K562 (cell line): Measurements from ENCODE around the gene MUC22. TPM values are rescaled to one million over a fixed set of nuclear protein-coding genes. Genes with fewer than 3 reads are reported as not detected.
A peak's percentile ranks its signal among the peaks of the same experiment; 100 is the strongest.
"Not testable (repeated sequence)": the region's sequence is repeated elsewhere in the genome, so short reads cannot be mapped to it uniquely, and the experiment has no call there.

Source experiments
- ATAC-seq: fragments of 200-7000 bp; cut with Tn5 transposase; 3 replicates; pipeline ENCODE4 v1.9.1; 2020; ENCODE audit warnings: moderate library complexity
- BruUV-seq: library from RNA; stranded (reverse); fragments of 400-500 nt; replicated peaks from 2 replicates; lab custom pipeline; 2021; lab: Mats Ljungman, UMichigan
- CTCF ChIA-PET: fragments of 300-600 bp; formaldehyde crosslinking; extraction: SDS; loops from one replicate; lab custom pipeline; 2021; ENCODE audit warnings: low intra/inter-chr PET ratio; lab: Yijun Ruan, JAX
- POLR2A ChIA-PET: fragments of 300-600, 350-650 bp; sonication (Branson Sonifier 250); formaldehyde crosslinking; extraction: SDS; loops from one replicate; lab custom pipeline; 2021; ENCODE audit warnings: antibody characterized with exemption, inconsistent platforms; lab: Yijun Ruan, JAX
- DNase-seq, 4 experiments: peaks; one replicate each; pipeline versions ENCODE4 v3.0.0 to v3.0.0-alpha.2; 2011 to 2018; ENCODE audit warnings: low spot score in 3 of 4, mixed read lengths in 3 of 4; ENCODE audit errors: extremely low read depth in 1 of 4
- FAIRE-seq: peaks from 2 replicates; lab custom pipeline; 2011; peaks lifted over from hg19 to GRCh38; lab: Jason Lieb, UNC
- H2AFZ ChIP-seq: 2 replicates; pipeline ENCODE4 v1.6.0; 2011; ENCODE audit warnings: low read depth, low read length, control low read depth, inconsistent platforms
- H3K27ac ChIP-seq: fragments of 200-600 bp; 3 replicates; pipeline ENCODE4 v1.8.0; 2011; ENCODE audit warnings: low read depth, mild to moderate bottlenecking, control low read depth, inconsistent platforms, low read length, moderate library complexity, mixed read lengths; ENCODE audit errors: extremely low read depth
- H3K27me3 ChIP-seq, 2 experiments: fragments of 300-600 bp in 1 of 2; 2 replicates in 1 of 2; 3 replicates in 1 of 2; pipeline versions ENCODE4 v1.6.0 to v1.8.0; 2011; ENCODE audit warnings: inconsistent platforms in 2 of 2, low read length in 2 of 2, mild to moderate bottlenecking in 1 of 2, mixed read lengths in 1 of 2, moderate library complexity in 1 of 2; ENCODE audit not compliant: control insufficient read depth in 2 of 2, insufficient read depth in 2 of 2
- H3K36me3 ChIP-seq: fragments of 300-600 bp; 3 replicates; pipeline ENCODE4 v1.8.0; 2011; ENCODE audit warnings: mild to moderate bottlenecking, low read length, inconsistent platforms; ENCODE audit not compliant: control insufficient read depth, insufficient read depth
- H3K4me1 ChIP-seq, 2 experiments: fragments of 200-600 bp in 1 of 2; replicated peaks in 1 of 2; 2 replicates in 1 of 2; 3 replicates in 1 of 2; pipeline versions ENCODE4 v1.5.1 to v1.8.0; 2011; ENCODE audit warnings: inconsistent platforms in 2 of 2, low read length in 2 of 2, mild to moderate bottlenecking in 1 of 2, mixed read lengths in 1 of 2, moderate library complexity in 1 of 2; ENCODE audit not compliant: control insufficient read depth in 2 of 2, insufficient read depth in 2 of 2
- H3K4me2 ChIP-seq: 2 replicates; pipeline ENCODE4 v1.6.1; 2011; ENCODE audit warnings: low read length, control low read depth, inconsistent platforms, mixed read lengths; ENCODE audit not compliant: insufficient read depth
- H3K4me3 ChIP-seq: fragments of 200-600 bp; sonication (generic), shearing (Covaris generic); 2 replicates; pipeline ENCODE4 v1.5.1; 2016; ENCODE audit warnings: control low read depth, inconsistent platforms
- H3K79me2 ChIP-seq: fragments of 200-600 bp; 3 replicates; pipeline ENCODE4 v1.8.0; 2011; ENCODE audit warnings: low read length, inconsistent platforms; ENCODE audit not compliant: control insufficient read depth, insufficient read depth
- H3K9ac ChIP-seq, 2 experiments: 2 replicates each; pipeline versions ENCODE4 v1.6.0 to v1.6.1; 2011; ENCODE audit warnings: low read depth in 2 of 2, low read length in 2 of 2, control low read depth in 1 of 2, inconsistent platforms in 1 of 2, mild to moderate bottlenecking in 1 of 2, mixed read lengths in 1 of 2; ENCODE audit not compliant: insufficient read depth in 1 of 2
- H3K9me1 ChIP-seq: one replicate; pipeline ENCODE4 v1.6.0; 2011; ENCODE audit warnings: inconsistent platforms, mild to moderate bottlenecking, low read length, moderate library complexity; ENCODE audit not compliant: control insufficient read depth, insufficient read depth
- H3K9me3 ChIP-seq: replicated peaks from 2 replicates; pipeline ENCODE4 v1.5.1; 2011; ENCODE audit warnings: low read depth, low read length, inconsistent platforms; ENCODE audit not compliant: control insufficient read depth, insufficient read depth
- H4K20me1 ChIP-seq: replicated peaks from 2 replicates; pipeline ENCODE4 v1.6.1; 2011; ENCODE audit warnings: low read length, inconsistent platforms, mixed read lengths; ENCODE audit not compliant: control insufficient read depth, insufficient read depth
- SIX5 ChIP-seq, 2 experiments: IDR thresholded peaks; 2 replicates each; pipeline ENCODE4 v1.6.1; 2011; ENCODE audit warnings: low read length in 2 of 2, borderline replicate concordance in 1 of 2, low read depth in 1 of 2, mild to moderate bottlenecking in 1 of 2, moderate library complexity in 1 of 2; ENCODE audit not compliant: insufficient read depth in 1 of 2
- WGBS: fragments of 100-300 bp; shearing (Covaris generic); methylation state at CpG from one replicate; pipeline ENCODE4 v1.1.6; 2016; ENCODE audit warnings: low coverage, mixed read lengths; ENCODE audit not compliant: insufficient coverage; ENCODE audit errors: missing lambda C conversion rate; 5-methylcytosine and 5-hydroxymethylcytosine counted together
- in situ Hi-C: fragments of 300-500 bp; cut with MboI; formaldehyde crosslinking; loops from 4 replicates; pipeline ENCODE4 v1.15.0; 2018; ENCODE audit warnings: inconsistent platforms, mixed read lengths
- intact Hi-C: fragments of 100-400 bp; cut with micrococcal nuclease; formaldehyde crosslinking; loops from 2 replicates; pipeline ENCODE4 v1.14.2; 2022
- polyA plus RNA-seq, 8 experiments: library from polyadenylated mRNA; depleted of rRNA in 4 of 8; stranded (reverse) in 5 of 8; unstranded in 3 of 8; fragments of >200 nt; fragmentation: Nextera tagmentation in 2 of 8; fragmentation: Illumina TruSeq in 1 of 8; extraction: Ambion mirVana in 2 of 8; extraction: Trizol in 1 of 8; gene quantifications; 2 replicates each; pipeline versions ENCODE4 v1.2.1 to v1.2.3, GENCODE V29; 2011 to 2014; ENCODE audit warnings: inconsistent platforms in 1 of 8, missing spikeins in 1 of 8
- total RNA-seq, 7 experiments: library from RNA; depleted of rRNA in 6 of 7; stranded (reverse); fragments of >200 nt in 6 of 7; fragmentation: Illumina TruSeq in 2 of 7; extraction: Trizol in 2 of 7; gene quantifications; 2 replicates each; pipeline versions ENCODE4 v1.2.1 to v1.2.3, GENCODE V29; 2011 to 2021; ENCODE audit warnings: low replicate concordance in 1 of 7

Gene MUC22
- total and polyA plus RNA-seq, 9 of the 15 experiments (the other 6 are each of a cell fraction or from before 2014, with no cell fraction given), result 0.01 to 0.03 TPM; not detected in 7

- H3K4me3 ChIP-seq, result no peak overlapping the region
- H4K20me1 ChIP-seq, result no peaks in the 10 kb centered on the region
- H3K27ac ChIP-seq, result no peak overlapping the region
- intact Hi-C loops (no loop called here), in situ Hi-C loops (no loop called here)
- H3K36me3 ChIP-seq, result no peaks in the 10 kb centered on the region
- BruUV-seq, result no TSS peak
- no peaks in the 10 kb centered on the region for H3K9me1 ChIP-seq
- CTCF ChIA-PET, result no interaction called here
- no peaks in the 10 kb centered on the region for H3K9me3 ChIP-seq
- no peak for FAIRE-seq
- no peak overlapping the region for H3K4me2 ChIP-seq
- TF ChIP-seq SIX5 (IDR thresholded peaks at IDR 0.05; ENCODE audit: borderline replicate concordance in 1 of 2, insufficient read depth in 1 of 2, low read depth in 1 of 2, low read length in 2 of 2), result no peak
- H3K9ac ChIP-seq, result no peak overlapping the region
- peaks cover 24 to 36% of the 10 kb centered on the region in 2 experiments; a peak in 4 of 5 replicates for H3K27me3 ChIP-seq
- no peak for DNase-seq
- no peaks in the 10 kb centered on the region for H3K4me1 ChIP-seq
- H2AFZ ChIP-seq, result no peak overlapping the region
- H3K79me2 ChIP-seq, result no peaks in the 10 kb centered on the region
- 0% methylated on average over 3 of the region's 3 CpGs for WGBS
- POLR2A ChIA-PET, result no interaction called here
- ATAC-seq, result peak; percentile 64; the same call in 2 of the 3 replicates
These were observed 44.1 kb upstream of the MUC22 start for GRCh38 chr6:30966154-30966553.

DNA sequence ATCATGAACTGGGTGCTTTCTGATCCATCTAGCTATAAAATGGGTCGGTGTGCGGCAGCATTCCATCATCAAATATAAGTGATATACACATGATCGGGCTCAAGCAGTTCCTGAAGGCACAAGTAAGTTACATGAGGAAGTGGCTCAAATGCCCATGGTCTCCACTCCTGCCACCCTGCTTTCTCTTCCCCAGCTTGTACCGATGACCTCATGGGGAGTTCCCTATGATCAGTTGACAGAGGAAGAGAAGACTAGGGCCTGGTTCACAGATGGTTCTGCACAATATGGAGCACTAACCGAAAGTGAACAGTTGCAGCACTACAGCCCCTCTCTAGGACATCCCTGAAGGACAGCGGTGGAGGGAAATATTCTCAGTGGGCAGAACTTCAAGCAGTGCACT is 41.1 kb upstream of the MUC22 start:
- H3K36me3 ChIP-seq, H3K4me1 ChIP-seq, H3K9ac ChIP-seq, CTCF ChIA-PET, H3K27ac ChIP-seq, ATAC-seq, H3K4me2 ChIP-seq, H3K4me3 ChIP-seq, H3K9me3 ChIP-seq, H2AFZ ChIP-seq, H3K79me2 ChIP-seq, H4K20me1 ChIP-seq, H3K9me1 ChIP-seq, FAIRE-seq, intact Hi-C loops, DNase-seq, BruUV-seq, in situ Hi-C loops: not testable (repeated sequence)
- peaks cover 26 to 45% of the 10 kb centered on the region in 2 experiments; a peak in 4 of 5 replicates for H3K27me3 ChIP-seq
- WGBS, result under 1% methylated on average over 6 of the region's 6 CpGs
- POLR2A ChIA-PET, result interaction anchor here (0.6 kb wide), 1 partner anchor 22 kb away, joined by 3 read pairs; no protein-coding TSS in a partner anchor
